Aorta (tissue), 5 donors: ENCODE measurements around the gene AFDN. TPM values are rescaled to one million over a fixed set of nuclear protein-coding genes. Genes with fewer than 3 reads are reported as not detected.

Source experiments
- ATAC-seq: fragments of 200-7000 bp; cut with Tn5 transposase; one replicate; pipeline ENCODE4 v1.9.1; 2022; ENCODE audit warnings: moderate library complexity; ENCODE audit not compliant: low FRiP score
- DNase-seq, 2 donors: peaks; one replicate each; pipeline ENCODE4 v3.0.0-alpha.2; 2020
- H3K27ac ChIP-seq, 2 donors: one replicate each; pipeline ENCODE4 v1.5.1; 2013; ENCODE audit warnings: low read length in 2 of 2, mild to moderate bottlenecking in 2 of 2, moderate library complexity in 2 of 2, control low read depth in 1 of 2, inconsistent platforms in 1 of 2, low read depth in 1 of 2
- H3K27me3 ChIP-seq, 2 donors: one replicate each; pipeline ENCODE4 v1.6.1; 2013; ENCODE audit warnings: control low read depth in 1 of 2, low read length in 1 of 2, mild to moderate bottlenecking in 1 of 2, moderate library complexity in 1 of 2; ENCODE audit not compliant: insufficient read depth in 2 of 2, control insufficient read depth in 1 of 2
- H3K36me3 ChIP-seq, 2 donors: one replicate each; pipeline ENCODE4 v1.6.1; 2013; ENCODE audit warnings: control low read depth in 1 of 2, low read length in 1 of 2, mild to moderate bottlenecking in 1 of 2; ENCODE audit not compliant: insufficient read depth in 2 of 2, control insufficient read depth in 1 of 2
- H3K4me1 ChIP-seq, 2 donors: one replicate each; pipeline ENCODE4 v1.6.1; 2013; ENCODE audit warnings: low read length in 2 of 2, control low read depth in 1 of 2, mild to moderate bottlenecking in 1 of 2, moderate library complexity in 1 of 2; ENCODE audit not compliant: insufficient read depth in 2 of 2, control insufficient read depth in 1 of 2
- H3K4me3 ChIP-seq, 2 donors: one replicate each; pipeline ENCODE4 v1.5.1; 2013; ENCODE audit warnings: low read length in 2 of 2, control low read depth in 1 of 2, mild to moderate bottlenecking in 1 of 2
- H3K9me3 ChIP-seq: one replicate; pipeline ENCODE4 v1.6.1; 2013; ENCODE audit warnings: mild to moderate bottlenecking, low read length; ENCODE audit not compliant: control insufficient read depth
- WGBS, 2 donors: extraction: QIAGEN DNeasy Blood & Tissue Kit; methylation state at CpG; one replicate each; pipeline ENCODE4 v1.1.7; 2013; 5-methylcytosine and 5-hydroxymethylcytosine counted together
- intact Hi-C, 2 donors: fragments of 100-400 bp; cut with DNase I; formaldehyde crosslinking; loops; one replicate each; pipeline versions ENCODE4 v1.14.2 to v1.15.0; 2022
- polyA plus RNA-seq, 2 donors: library from polyadenylated mRNA; stranded (reverse); fragments of 200-250 nt; gene quantifications; one replicate each; pipeline ENCODE4 v1.2.3, GENCODE V29; 2013
- total RNA-seq, 2 donors: library from RNA; stranded (reverse); fragmentation: NEBNext Ultra II Directional; extraction: Animal tissue kit (Norgen Biotek cat#: 25700); gene quantifications; one replicate each; pipeline ENCODE4 v1.2.1, GENCODE V29; 2021
- donor health status: healthy with polysubstance abuse.
- donor health status: Bipolar disorder and iron deficiency.
- donor health status: DM: no; HTN: no; CAD: no.
- donor health status: DM: no; HTN: no; CAD: no.
- donor health status: DM: yes; HTN: yes; CAD: no.

The AFDN gene
- total and polyA plus RNA-seq, 4 donors: 15.5 to 99.2 (median 47.5) TPM

- no peak overlapping the region for H3K27ac ChIP-seq
- H3K36me3 ChIP-seq: peaks cover 2 to 6% of the 10 kb centered on the region in 2 donors
- intact Hi-C loops: no loop called here
- ATAC-seq (no peak), DNase-seq (no peak)
- H3K9me3 ChIP-seq: no peaks in the 10 kb centered on the region
- H3K4me1 ChIP-seq: no peaks in the 10 kb centered on the region
- no peaks in the 10 kb centered on the region for H3K27me3 ChIP-seq
- no peak overlapping the region for H3K4me3 ChIP-seq
These were observed 83.3 kb downstream of the AFDN start for GRCh38 chr6:167910007-167910406.

GRCh38 chr6:167910652-167911051 is 83.9 kb downstream of the AFDN start:
- intact Hi-C loops: no loop called here
- ATAC-seq (no peak), DNase-seq (no peak)
- Histone ChIP-seq H3K36me3 (peaks cover 2 to 9% of the 10 kb centered on the region in 2 donors), H3K9me3 (no peaks in the 10 kb centered on the region), H3K27me3 (no peaks in the 10 kb centered on the region), H3K27ac (no peak overlapping the region), H3K4me3 (no peak overlapping the region), H3K4me1 (no peaks in the 10 kb centered on the region)
- WGBS, 2 donors: 89 to 92% methylated on average over 7 of the region's 7 CpGs

GRCh38 chr6:167912494-167912893 is 85.8 kb downstream of the AFDN start:
- DNase-seq (no peak), ATAC-seq (no peak)
- H3K27ac ChIP-seq: no peak overlapping the region
- 85 to 88% methylated on average over 2 of the region's 2 CpGs for WGBS, 2 donors
- H3K4me1 ChIP-seq: no peaks in the 10 kb centered on the region
- peaks cover 1% of the 10 kb centered on the region for H3K9me3 ChIP-seq
- intact Hi-C loops: no loop called here
- peaks cover 4 to 12% of the 10 kb centered on the region in 2 donors for H3K36me3 ChIP-seq
- H3K4me3 ChIP-seq: no peak overlapping the region
- H3K27me3 ChIP-seq: no peaks in the 10 kb centered on the region

GRCh38 chr6:167913699-167914098 is 87.0 kb downstream of the AFDN start:
- no peak overlapping the region for H3K4me3 ChIP-seq
- WGBS, 2 donors: 89 to 91% methylated on average over 3 of the region's 3 CpGs
- H3K4me1 ChIP-seq: no peaks in the 10 kb centered on the region
- intact Hi-C loops: no loop called here
- no peaks in the 10 kb centered on the region for H3K27me3 ChIP-seq
- no peak overlapping the region for H3K27ac ChIP-seq
- DNase-seq: no peak
- H3K9me3 ChIP-seq: peaks cover 1% of the 10 kb centered on the region
- no peak for ATAC-seq
- peaks cover 4 to 12% of the 10 kb centered on the region in 2 donors for H3K36me3 ChIP-seq

- 96% methylated on average over 10 of the region's 10 CpGs for WGBS, 2 donors
- Histone ChIP-seq H3K36me3 (peaks cover 10 to 15% of the 10 kb centered on the region in 2 donors), H3K4me1 (no peaks in the 10 kb centered on the region), H3K27me3 (no peaks in the 10 kb centered on the region), H3K4me3 (no peak overlapping the region), H3K27ac (no peak overlapping the region), H3K9me3 (peaks cover 1% of the 10 kb centered on the region)
- ATAC-seq (no peak), DNase-seq (no peak)
- intact Hi-C loops: no loop called here
These were observed 88.4 kb downstream of the AFDN start for GRCh38 chr6:167915139-167915538.

- Histone ChIP-seq H3K4me3 (no peak overlapping the region), H3K9me3 (peaks cover 1% of the 10 kb centered on the region), H3K36me3 (peaks cover 11% of the 10 kb centered on the region in 2 donors), H3K27me3 (no peaks in the 10 kb centered on the region), H3K27ac (no peak overlapping the region), H3K4me1 (no peaks in the 10 kb centered on the region)
- DNase-seq: no peak
- intact Hi-C loops: no loop called here
- ATAC-seq: no peak
- WGBS, 2 donors: 92 to 93% methylated on average over 2 of the region's 2 CpGs
These were observed 90.9 kb downstream of the AFDN start for GRCh38 chr6:167917551-167918154.

- no peak overlapping the region for H3K27ac ChIP-seq
- DNase-seq (no peak), ATAC-seq (no peak)
- intact Hi-C loops: no loop called here
- no peaks in the 10 kb centered on the region for H3K27me3 ChIP-seq
- H3K9me3 ChIP-seq: peaks cover 1% of the 10 kb centered on the region
- no peaks in the 10 kb centered on the region for H3K4me1 ChIP-seq
- no peak overlapping the region for H3K4me3 ChIP-seq
- peaks cover 9 to 11% of the 10 kb centered on the region in 2 donors for H3K36me3 ChIP-seq
- WGBS, 2 donors: 87 to 89% methylated on average over 14 of the region's 14 CpGs
These were observed 92.0 kb downstream of the AFDN start for GRCh38 chr6:167918548-167919278.

- no peak for DNase-seq
- ATAC-seq: no peak
- Histone ChIP-seq H3K27ac (no peak overlapping the region), H3K36me3 (peaks cover 11% of the 10 kb centered on the region in 2 donors), H3K4me3 (no peak overlapping the region), H3K27me3 (no peaks in the 10 kb centered on the region), H3K9me3 (peaks cover 1% of the 10 kb centered on the region), H3K4me1 (no peaks in the 10 kb centered on the region)
- intact Hi-C loops: no loop called here
- WGBS, 2 donors: 78 to 81% methylated on average over 3 of the region's 3 CpGs
These were observed 92.6 kb downstream of the AFDN start for GRCh38 chr6:167919349-167919748.

GRCh38 chr6:167920165-167920564 is 93.5 kb downstream of the AFDN start:
- intact Hi-C loops: no loop called here
- Histone ChIP-seq H3K36me3 (peaks cover 11% of the 10 kb centered on the region in 2 donors), H3K27ac (no peak overlapping the region), H3K9me3 (peaks cover 1% of the 10 kb centered on the region), H3K4me3 (no peak overlapping the region), H3K4me1 (no peaks in the 10 kb centered on the region), H3K27me3 (no peaks in the 10 kb centered on the region)
- 91 to 95% methylated on average over 8 of the region's 8 CpGs for WGBS, 2 donors
- no peak for DNase-seq
- no peak for ATAC-seq
